Measurements from ENCODE around the gene PTTG1IP.

Gene PTTG1IP

DNA sequence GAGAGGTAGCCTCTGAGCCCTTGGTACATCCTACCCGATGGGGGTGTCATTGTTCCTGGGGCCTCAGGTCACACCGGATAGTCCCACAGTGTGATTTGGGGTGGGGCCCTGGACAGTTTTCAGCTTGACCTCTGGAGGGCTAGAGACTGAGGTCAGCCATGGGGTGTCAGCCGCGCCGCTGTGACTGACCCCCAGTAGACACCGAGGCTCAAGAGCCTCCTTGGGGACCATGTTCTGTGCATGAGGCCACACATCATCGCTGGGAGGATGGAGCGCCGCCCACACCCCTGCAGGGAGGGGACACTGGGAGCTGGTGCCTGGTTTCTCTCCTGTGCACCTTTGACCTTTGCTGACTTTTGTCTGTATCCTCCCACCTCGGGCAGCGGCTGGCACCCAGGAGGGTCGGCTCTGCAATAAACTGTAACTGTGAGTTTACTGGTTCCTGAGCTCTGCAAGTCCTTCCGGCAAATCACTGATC lies 24.6 kb upstream of the PTTG1IP start:
- Histone ChIP-seq H3K4me1 (ENCODE audit: control insufficient read depth, insufficient read depth, low read length) (no peaks in the 10 kb centered on the region), H3K27ac (ENCODE audit: extremely low read depth, low read depth, low read length) (no peak overlapping the region), H3K4me3 (ENCODE audit: low read depth, low read length) (no peak overlapping the region), H3K36me3 (ENCODE audit: control insufficient read depth in 2 of 2, insufficient read depth in 1 of 2, low read length in 2 of 2) (no peaks in the 10 kb centered on the region), H3K9me3 (ENCODE audit: control insufficient read depth, insufficient read depth, low read depth, low read length) (no peaks in the 10 kb centered on the region)
- ChIA-PET POLR2A (no interaction called here), CTCF (interaction anchor here (0.6 to 1.4 kb wide), 2 partner anchors 97 to 660 kb away, joined by 3 to 4 read pairs; no protein-coding TSS in a partner anchor)
- TF ChIP-seq GLIS1 (tag by site-specific recombination; IDR thresholded peaks at IDR 0.05), result peak; percentile 43; the same call in 1 of the 2 replicates
- TF ChIP-seq ZNF223 (tag by site-specific recombination; IDR thresholded peaks at IDR 0.05), result no peak
- TF ChIP-seq, protein P1, sequence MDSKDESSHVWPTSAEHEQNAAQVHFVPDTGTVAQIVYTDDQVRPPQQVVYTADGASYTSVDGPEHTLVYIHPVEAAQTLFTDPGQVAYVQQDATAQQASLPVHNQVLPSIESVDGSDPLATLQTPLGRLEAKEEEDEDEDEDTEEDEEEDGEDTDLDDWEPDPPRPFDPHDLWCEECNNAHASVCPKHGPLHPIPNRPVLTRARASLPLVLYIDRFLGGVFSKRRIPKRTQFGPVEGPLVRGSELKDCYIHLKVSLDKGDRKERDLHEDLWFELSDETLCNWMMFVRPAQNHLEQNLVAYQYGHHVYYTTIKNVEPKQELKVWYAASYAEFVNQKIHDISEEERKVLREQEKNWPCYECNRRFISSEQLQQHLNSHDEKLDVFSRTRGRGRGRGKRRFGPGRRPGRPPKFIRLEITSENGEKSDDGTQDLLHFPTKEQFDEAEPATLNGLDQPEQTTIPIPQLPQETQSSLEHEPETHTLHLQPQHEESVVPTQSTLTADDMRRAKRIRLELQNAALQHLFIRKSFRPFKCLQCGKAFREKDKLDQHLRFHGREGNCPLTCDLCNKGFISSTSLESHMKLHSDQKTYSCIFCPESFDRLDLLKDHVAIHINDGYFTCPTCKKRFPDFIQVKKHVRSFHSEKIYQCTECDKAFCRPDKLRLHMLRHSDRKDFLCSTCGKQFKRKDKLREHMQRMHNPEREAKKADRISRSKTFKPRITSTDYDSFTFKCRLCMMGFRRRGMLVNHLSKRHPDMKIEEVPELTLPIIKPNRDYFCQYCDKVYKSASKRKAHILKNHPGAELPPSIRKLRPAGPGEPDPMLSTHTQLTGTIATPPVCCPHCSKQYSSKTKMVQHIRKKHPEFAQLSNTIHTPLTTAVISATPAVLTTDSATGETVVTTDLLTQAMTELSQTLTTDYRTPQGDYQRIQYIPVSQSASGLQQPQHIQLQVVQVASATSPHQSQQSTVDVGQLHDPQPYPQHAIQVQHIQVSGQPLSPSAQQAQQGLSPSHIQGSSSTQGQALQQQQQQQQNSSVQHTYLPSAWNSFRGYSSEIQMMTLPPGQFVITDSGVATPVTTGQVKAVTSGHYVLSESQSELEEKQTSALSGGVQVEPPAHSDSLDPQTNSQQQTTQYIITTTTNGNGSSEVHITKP (tag by site-specific recombination; IDR thresholded peaks at IDR 0.05), result peak; percentile 81

DNA sequence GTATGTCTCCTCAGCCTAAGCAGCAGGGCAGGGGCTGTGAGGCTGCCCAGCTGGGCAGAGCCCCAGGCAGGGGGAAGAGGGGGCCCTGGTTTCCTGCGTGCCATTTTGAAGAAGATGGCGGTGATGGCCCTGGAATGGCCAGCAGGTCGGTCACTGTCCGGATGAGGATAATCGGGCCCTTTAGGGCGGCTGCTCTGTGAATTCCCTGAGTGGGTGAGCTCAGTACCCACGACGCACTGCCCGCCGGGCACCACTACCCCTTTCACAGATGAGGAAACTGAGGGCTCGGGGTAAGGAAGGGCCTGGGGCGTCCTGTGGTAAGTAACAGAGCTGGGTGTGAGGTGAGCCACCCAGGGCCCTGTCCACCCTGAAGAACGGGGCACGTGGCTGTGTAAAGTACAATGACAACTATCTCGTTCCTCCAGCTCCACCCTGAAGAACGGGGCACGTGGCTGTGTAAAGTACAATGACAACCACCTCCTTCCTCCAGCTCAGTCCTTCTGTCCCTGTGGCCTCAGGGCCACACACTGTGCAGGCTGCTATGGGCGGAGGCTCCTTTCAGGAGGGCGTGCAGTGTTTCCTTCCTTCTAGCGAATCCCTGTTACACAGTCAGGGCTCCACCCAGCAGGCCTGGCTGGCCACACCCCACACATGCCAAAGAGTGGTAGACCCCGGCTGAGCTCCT lies 24.0 kb upstream of the PTTG1IP start:
- ChIA-PET POLR2A (interaction anchor here (0.8 kb wide), 1 partner anchor 24 kb away, joined by 3 read pairs; the partner anchor contains the start of gene PTTG1IP), CTCF (interaction anchor here (0.6 to 1.4 kb wide), 3 partner anchors 35 to 241 kb away, joined by 3 to 6 read pairs (median 4); no protein-coding TSS in a partner anchor)
- Histone ChIP-seq H3K27ac (ENCODE audit: extremely low read depth, low read depth, low read length) (no peak overlapping the region), H3K4me3 (ENCODE audit: low read depth, low read length) (no peak overlapping the region), H3K9me3 (ENCODE audit: control insufficient read depth, insufficient read depth, low read depth, low read length) (no peaks in the 10 kb centered on the region), H3K36me3 (ENCODE audit: control insufficient read depth in 2 of 2, insufficient read depth in 1 of 2, low read length in 2 of 2) (no peaks in the 10 kb centered on the region), H3K4me1 (ENCODE audit: control insufficient read depth, insufficient read depth, low read length) (no peaks in the 10 kb centered on the region)
- peak; percentile 97 for TF ChIP-seq KLF1 (tag by site-specific recombination; IDR thresholded peaks at IDR 0.05)
- peak; percentile 65 for TF ChIP-seq ZIC2 (tag by site-specific recombination; IDR thresholded peaks at IDR 0.05)
- TF ChIP-seq ZNF544 (tag by site-specific recombination; IDR thresholded peaks at IDR 0.05), result no peak

DNA sequence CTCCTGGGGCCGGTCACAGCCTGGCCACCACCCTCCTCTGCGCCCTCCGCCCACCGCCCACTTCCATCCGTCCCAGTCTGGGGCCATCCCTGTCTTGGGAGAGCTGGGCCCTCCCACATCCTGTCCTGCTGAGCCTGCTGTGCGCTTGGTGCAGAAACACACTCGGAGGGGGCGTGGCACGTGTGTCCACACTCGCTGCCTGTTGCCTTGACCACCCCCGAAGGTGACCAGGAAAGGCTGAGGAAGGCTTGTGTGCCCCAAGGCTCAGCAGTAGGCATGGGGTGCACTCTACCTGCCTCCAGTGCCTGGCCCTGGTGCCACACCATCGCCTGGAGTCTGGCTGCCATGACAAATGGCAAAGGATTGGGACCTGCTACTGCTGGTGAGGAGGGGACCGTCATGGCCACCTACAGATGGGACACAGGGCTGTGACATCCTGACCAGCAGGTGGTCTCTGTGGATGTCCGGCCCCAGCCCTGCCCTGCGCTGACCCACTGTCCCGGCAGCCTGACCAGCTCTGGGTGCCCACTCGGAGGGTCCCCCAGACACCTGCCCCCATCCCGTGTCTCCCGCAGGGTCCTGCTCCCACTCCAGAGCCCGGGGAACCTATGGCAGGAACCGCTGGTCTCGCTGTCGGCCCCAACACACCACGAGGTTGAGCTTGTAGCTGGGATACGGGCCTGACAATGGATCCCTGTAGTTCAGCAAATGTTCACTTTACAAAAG lies 23.2 kb upstream of the PTTG1IP start:
- H3K4me3 ChIP-seq (ENCODE audit: low read depth, low read length), result no peak overlapping the region
- ChIA-PET POLR2A (interaction anchor here (0.8 kb wide), 1 partner anchor 23 kb away, joined by 3 read pairs; the partner anchor contains the start of gene PTTG1IP), CTCF (interaction anchor here (0.6 to 1.4 kb wide), 3 partner anchors 35 to 242 kb away, joined by 3 to 6 read pairs (median 4); no protein-coding TSS in a partner anchor)
- TF ChIP-seq SP3 (tag by site-specific recombination; IDR thresholded peaks at IDR 0.05) (no peak), ZNF555 (tag by site-specific recombination; conservative IDR thresholded peaks at IDR 0.05) (no peak), REPIN1 (tag by site-specific recombination; IDR thresholded peaks at IDR 0.05; ENCODE audit: low read depth) (no peak), ZNF624 (tag by site-specific recombination; IDR thresholded peaks at IDR 0.05) (no peak), ZNF184 (tag by site-specific recombination; IDR thresholded peaks at IDR 0.05) (no peak), ZNF792 (tag by site-specific recombination; IDR thresholded peaks at IDR 0.05) (no peak), EGR2 (tag by site-specific recombination; IDR thresholded peaks at IDR 0.05; ENCODE audit: low read depth) (peak; percentile 65), KLF1 (tag by site-specific recombination; IDR thresholded peaks at IDR 0.05) (peak; percentile 54; the same call in 1 of the 2 replicates), ZFHX2 (tag by site-specific recombination; conservative IDR thresholded peaks at IDR 0.05) (peak; percentile 58), KLF9 (tag by site-specific recombination; IDR thresholded peaks at IDR 0.05; ENCODE audit: low read depth) (peak; percentile 67)
- TF ChIP-seq, protein P2, sequence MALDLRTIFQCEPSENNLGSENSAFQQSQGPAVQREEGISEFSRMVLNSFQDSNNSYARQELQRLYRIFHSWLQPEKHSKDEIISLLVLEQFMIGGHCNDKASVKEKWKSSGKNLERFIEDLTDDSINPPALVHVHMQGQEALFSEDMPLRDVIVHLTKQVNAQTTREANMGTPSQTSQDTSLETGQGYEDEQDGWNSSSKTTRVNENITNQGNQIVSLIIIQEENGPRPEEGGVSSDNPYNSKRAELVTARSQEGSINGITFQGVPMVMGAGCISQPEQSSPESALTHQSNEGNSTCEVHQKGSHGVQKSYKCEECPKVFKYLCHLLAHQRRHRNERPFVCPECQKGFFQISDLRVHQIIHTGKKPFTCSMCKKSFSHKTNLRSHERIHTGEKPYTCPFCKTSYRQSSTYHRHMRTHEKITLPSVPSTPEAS (tag by site-specific recombination; IDR thresholded peaks at IDR 0.05), result no peak
- TF ChIP-seq, protein P3, sequence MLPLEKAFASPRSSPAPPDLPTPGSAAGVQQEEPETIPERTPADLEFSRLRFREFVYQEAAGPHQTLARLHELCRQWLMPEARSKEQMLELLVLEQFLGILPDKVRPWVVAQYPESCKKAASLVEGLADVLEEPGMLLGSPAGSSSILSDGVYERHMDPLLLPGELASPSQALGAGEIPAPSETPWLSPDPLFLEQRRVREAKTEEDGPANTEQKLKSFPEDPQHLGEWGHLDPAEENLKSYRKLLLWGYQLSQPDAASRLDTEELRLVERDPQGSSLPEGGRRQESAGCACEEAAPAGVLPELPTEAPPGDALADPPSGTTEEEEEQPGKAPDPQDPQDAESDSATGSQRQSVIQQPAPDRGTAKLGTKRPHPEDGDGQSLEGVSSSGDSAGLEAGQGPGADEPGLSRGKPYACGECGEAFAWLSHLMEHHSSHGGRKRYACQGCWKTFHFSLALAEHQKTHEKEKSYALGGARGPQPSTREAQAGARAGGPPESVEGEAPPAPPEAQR (tag by site-specific recombination; IDR thresholded peaks at IDR 0.05), result no peak
- no peaks in the 10 kb centered on the region for H3K9me3 ChIP-seq (ENCODE audit: control insufficient read depth, insufficient read depth, low read depth, low read length)
- no peaks in the 10 kb centered on the region for H3K36me3 ChIP-seq (ENCODE audit: control insufficient read depth in 2 of 2, insufficient read depth in 1 of 2, low read length in 2 of 2)
- no peak overlapping the region for H3K27ac ChIP-seq (ENCODE audit: extremely low read depth, low read depth, low read length)
- no peaks in the 10 kb centered on the region for H3K4me1 ChIP-seq (ENCODE audit: control insufficient read depth, insufficient read depth, low read length)

All from HEK293 (cell line).